Activated effector memory CD4-positive, alpha-beta T cell treated with Interleukin-2 at 50 U/mL for 16 hours (primary cell): ENCODE measurements around the gene OVOL3.
"Not testable (repeated sequence)": the region's sequence is repeated elsewhere in the genome, so short reads cannot be mapped to it uniquely, and the experiment has no call there.

Experiments
- DNase-seq: peaks from one replicate; pipeline ENCODE4 v3.0.0-alpha.2; 2020

Gene OVOL3

DNA sequence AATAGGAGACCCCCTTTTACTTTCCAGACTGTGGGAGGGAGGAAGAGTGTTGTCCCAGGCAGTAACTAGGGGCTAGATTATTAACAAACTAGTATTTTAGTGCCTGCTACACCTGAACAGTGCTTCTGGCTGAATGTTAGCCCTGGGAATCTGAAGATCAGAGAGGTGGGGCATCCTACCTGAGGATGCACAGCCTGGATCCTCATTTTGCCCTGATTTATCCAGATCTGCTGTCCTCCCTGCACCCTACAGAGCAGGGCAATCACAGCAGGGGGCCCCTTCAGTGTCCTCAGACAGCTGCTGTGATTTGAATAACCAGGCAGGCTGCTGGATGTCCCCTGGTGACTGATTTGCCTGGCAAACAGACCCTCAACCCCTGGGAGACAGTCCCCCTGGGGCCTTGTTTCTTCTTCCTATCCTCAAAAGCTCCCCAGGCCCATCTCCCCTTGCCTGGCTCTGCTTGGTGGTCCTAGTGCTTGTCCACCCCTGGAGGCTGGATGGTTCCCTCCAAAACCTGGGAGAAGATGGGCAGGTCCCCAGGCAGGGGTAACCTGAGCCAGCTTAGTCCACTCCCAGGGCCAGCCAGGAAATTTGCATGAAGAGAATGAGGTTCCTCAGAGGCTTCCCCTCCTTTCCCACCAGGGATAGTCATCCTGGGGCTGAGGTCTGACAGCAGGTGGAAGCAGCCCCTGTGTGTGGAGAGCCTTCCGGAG lies at the start of gene OVOL3:
TSS of gene OVOL3 (plus strand) at position 657 of the 713 bp plus-strand sequence. CDS start 60 bp downstream, outside the sequence.
- DNase-seq = no peak

DNA sequence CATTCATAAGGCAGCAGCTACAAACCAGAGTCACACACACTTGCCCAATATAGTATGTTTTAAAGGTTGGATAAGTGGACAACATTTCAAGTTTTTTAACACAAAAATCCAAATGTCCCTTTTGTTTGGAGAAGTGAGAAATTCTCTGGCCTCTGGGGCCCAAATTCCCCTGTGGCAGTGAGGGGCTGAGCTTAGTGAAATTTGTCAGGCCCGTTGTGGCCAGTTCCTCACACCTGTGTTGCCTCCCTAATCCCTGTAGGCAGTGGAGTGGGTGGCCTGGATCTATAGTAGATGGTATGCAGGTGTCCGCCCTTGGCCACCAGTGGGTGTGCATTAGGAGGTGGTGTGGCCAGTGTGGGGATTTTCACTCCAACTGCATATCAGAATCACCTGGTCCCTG lies 49.6 kb upstream of the OVOL3 start:
- DNase-seq = no peak

DNA sequence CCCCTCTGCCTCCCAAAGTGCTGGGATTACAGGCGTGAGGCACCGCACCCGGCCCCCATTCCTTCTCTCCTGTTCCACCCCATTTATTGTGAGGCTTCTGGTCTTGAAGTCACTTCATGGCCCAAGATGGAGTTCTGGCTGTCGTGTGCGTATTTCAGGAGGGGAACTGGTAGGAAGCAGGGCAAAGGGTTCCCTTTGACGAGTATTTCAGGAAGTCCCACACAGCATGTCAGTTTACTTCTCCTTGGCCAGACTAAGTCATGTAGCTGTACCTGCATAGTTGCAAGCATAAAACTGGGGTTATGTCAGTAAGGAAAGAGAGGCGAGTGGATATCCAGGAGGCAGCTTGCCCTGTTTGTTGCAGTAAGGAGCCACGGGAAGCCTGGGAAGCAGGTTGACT lies 46.1 kb upstream of the OVOL3 start:
- DNase-seq = no peak

DNA sequence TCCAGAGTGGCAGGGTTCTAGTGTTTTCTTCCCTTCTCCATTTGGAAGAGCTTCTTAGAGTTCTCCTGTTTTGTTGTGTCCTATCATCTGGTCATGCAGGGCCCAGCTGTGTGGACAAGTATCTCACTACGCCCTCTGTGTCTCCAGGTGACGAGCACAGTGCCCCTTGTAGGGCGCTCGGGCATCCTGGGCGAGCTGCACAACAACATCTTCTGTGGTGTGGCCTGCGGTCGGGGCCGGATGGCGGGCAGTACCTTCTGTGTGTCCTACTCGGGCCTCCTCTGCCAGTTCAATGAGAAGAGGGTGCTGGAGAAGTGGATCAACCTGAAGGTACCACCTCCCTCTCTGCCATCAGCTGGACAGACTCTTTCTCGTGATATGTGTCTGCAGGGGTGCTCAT lies 43.3 kb upstream of the OVOL3 start:
- DNase-seq = no peak

DNA sequence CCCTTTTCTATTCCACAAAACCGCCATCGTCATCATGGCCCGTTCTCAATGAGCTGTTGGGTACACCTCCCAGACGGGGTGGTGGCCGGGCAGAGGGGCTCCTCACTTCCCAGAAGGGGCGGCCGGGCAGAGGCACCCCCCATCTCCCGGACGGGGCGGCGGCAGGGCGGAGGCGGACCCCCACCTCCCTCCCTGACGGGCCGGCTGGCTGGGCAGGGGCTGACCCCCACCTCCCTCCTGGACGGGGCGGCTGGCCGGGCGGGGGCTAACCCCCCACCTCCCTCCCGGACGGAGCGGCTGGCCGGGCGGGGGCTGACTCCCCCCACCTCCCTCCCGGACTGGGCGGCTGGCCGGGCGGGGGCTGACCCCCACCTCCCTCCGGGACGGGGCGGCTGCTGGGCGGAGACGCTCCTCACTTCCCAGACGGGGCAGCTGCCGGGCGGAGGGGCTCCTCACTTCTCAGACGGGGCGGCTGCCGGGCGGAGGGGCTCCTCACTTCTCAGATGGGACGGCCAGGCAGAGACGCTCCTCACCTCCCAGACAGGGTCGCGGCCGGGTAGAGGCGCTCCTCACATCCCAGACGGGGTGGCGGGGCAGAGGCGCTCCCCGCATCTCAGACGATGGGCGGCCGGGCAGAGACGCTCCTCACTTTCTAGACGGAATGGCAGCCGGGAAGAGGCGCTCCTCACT lies 42.0 kb upstream of the OVOL3 start:
- DNase-seq = not testable (repeated sequence)

DNA sequence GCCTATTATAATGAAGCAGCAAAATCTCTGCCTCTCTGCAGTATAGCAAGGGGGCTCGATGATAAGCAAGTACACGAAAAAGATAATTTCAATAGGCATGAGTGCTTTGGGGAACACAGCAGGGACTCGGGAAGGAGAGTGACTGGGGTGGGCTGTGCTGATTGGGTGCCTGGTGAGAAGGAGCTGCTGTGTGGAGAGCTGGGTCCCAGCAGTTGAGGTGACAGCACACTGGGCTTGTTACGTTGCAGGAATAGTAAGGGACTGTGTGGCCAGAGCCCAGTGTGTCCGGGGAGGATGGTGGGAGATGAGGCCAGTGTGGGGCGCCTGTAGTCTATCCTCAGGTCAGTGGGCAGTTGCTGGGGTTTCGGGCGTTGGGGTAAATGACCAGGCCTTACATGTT lies 38.9 kb upstream of the OVOL3 start:
- DNase-seq = no peak

DNA sequence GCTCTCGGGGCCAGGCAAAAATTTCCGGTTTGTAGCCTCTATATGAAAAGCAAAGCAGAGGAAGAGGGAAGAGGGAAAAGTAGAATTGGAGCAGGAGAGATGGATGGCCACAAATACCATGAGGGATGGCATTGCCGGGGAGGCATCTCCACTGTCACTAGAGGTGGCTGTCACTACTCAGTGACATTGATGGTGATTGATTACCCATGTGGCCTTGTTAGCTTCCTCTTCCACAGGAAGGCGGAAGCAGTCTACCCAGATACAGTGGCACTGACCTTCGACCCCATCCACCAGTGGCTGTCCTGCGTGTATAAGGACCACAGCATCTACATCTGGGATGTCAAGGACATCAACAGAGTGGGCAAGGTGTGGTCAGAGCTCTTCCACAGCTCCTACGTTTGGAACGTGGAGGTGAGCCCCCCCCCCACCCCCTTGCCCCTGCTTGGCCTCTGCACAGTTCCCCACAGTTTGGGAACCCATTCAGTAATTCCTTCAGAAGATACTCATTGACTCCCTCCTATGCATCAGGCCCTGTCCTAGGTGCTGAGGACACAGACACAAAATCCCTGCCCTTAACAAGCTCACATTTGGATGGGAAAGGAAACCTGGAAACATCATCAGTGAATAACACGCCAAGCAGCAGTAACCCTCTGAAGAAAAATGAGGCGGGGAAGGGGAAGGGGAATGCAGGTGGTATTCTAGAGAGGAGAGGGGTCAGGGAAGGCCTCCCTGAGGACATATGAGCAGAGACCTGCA lies 37.6 kb upstream of the OVOL3 start:
- no peak for DNase-seq

DNA sequence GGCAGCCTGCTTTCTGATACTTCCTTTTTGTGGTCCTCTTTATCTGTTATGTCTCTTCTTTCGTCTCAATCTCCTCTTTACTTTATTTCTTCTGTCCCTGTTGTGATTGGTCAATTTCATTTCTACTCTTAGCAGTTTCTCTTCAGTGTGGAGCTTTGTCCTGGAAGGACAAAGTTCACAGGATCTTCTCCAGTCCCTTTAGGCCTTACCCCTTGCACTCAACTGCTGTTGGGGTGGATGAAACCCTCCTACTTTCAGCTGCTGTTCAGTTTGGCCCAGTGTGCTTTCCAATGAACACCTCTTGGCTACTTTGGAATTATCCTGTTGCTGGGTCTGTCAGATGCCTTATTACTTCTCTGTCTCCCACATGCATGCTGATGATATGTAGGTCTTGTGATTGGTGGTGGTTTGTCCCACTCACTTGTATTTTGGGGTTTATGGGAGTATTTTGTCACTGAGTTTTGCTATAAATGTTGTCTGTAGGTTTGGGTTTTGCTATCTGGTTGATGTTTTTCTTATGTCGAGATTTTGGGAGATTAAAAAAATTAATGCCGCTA lies 31.5 kb upstream of the OVOL3 start:
- no peak for DNase-seq

DNA sequence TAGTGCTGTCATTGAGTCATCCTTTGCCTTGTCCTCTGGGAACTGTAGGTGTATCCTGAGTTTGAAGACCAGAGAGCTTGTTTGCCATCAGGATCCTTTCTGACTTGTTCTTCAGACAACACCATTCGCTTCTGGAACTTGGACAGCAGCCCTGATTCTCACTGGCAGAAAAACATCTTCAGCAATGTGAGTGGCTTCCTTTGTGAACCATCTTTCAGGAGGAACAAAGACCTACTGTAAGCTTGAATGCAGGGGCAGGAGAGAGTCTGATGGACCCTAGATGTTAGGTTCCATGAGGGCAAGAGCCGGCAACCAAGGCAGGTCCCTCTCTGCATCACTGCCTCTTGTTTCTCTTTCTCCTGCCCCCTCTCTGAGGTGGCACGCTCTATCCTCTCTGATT lies 29.6 kb upstream of the OVOL3 start:
- DNase-seq = no peak

DNA sequence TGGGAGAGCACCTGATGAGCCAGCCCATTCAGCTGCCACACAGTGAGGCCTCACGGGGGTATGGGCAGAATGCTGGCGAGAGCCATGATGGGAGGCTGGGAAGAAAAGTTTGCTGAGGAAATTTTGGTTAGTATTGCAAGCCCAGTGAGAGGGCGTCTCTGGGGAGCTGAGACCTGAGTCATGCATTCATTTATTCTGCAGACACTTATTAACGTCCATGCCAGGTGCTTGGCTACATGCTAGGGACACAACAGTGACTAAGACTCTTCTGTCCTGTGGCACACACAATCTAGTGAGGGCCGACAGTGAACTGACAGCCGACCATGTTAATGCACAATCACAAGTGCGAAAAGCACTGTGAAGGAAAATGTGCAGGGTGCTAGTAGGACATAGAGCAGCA lies 29.0 kb upstream of the OVOL3 start:
- DNase-seq = no peak

DNA sequence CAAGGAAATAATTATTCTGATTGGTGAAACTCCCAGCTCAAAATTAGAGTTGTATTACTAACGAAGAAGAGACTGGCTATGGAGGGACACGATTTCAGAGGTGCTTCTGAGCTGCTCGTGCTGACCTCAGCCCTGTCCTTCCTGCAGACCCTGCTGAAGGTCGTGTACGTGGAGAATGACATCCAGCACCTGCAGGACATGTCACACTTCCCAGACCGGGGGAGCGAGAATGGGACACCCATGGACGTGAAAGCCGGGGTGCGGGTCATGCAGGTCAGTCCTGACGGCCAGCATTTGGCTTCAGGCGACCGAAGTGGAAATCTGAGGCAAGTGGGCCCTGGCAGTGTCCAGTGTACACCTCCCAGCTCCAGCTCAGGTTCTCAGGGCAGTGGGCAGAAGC lies 28.0 kb upstream of the OVOL3 start:
- no peak for DNase-seq

DNA sequence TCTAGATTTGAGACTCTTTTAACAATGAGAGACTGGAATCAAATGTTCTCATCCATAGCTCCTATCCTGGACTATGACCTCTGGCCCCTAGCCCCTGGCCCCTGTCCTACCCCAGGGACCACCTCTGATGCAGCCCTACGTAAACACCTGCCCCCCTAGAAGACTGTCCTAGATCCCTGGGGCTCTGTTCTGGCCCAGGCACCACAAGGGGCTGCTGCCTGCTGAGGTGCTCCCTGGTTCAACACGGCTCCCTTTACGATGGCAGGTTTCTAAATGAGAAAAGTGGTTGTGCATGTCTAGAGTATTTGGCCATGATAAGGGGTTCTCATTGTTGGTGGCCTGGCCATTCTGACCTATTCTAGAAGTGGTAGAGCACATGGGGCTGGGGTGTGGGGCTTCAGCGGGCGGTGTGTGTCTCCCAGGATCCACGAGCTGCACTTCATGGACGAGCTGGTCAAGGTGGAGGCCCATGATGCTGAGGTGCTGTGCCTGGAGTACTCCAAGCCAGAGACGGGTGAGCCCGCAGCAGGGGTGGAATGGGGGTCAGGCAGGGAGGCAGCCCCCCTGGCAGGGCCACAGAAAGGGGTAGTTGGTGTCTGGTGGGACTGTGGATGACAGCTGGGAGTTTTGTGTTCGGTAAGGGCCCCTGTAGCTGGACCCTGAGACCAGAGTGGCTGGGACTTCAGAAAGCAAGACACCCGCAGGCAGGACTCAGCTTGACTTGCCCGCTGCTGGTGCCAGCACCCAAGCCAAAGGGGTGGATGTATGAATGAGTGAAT lies 26.5 kb upstream of the OVOL3 start:
- no peak for DNase-seq

DNA sequence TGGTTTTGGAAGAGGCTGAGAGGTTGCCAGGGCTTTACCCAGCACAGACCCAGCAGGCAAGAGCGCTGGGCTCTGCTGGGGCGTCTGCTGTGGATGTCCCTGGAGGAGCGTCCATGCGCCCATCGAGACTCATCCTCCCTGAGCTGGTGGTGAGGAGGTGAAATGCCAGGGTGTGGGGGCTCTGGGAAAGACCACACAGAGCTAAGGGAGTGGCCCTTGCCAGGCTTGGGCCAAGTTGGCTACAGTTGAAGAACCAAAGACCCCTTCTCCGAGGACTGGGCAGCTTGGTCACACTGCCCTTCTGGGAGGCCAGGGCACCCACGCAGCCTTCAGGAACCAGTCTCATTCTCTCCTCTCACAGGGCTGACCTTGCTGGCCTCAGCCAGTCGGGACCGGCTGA lies 24.6 kb upstream of the OVOL3 start:
- no peak for DNase-seq

DNA sequence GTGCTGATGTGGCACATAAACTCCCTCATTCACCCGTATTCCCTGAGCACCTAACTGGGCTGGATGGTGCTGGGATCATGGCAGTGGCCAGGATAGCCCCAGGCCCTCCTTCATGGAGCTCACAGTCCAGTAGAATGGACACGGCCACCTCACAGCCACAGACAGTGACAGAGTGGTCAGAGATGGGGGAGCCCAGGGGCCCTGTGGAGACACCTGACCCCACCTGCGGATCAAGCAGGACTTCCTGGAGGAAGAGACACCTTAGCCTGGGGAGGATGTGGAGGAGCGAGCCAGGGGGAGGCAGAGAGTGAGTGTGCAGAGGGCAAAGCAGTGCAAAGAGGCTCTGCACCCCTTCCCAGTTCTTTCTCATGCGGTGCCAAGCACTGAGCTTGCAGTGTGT lies 21.1 kb upstream of the OVOL3 start:
- no peak for DNase-seq

DNA sequence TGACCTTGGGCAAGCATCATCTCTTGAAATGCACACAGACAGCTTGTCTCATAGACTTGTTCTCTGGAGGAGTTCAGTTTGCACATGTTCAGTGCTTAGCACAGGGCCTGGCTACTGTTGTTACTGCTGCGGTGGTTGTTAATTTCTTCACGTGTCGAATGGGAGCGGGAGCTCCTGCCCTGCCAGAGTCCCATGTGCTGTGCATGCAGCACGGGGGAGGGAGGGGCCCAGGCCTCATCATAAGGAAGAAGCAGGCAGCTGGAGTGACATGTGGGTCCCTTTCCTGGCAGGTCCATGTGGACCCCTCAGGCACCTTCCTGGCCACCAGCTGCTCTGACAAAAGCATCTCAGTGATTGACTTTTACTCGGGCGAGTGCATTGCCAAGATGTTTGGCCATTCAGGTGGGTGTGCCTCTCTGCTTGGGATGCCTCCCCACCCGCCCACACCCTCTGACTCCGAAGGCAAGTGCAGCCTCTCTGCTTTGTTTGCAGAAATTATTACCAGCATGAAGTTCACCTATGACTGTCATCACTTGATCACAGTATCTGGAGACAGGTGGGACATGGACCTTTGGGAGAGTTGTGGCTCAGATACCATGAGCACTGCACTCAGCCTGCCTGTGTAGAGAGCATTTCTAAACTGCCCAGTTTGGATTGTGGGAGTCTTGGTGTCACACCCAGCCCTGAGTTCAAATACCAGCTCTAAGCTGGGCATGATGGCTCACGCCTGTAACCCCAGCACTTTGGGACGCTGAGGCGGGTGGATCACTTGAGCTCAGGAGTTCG lies 19.8 kb upstream of the OVOL3 start:
- no peak for DNase-seq

DNA sequence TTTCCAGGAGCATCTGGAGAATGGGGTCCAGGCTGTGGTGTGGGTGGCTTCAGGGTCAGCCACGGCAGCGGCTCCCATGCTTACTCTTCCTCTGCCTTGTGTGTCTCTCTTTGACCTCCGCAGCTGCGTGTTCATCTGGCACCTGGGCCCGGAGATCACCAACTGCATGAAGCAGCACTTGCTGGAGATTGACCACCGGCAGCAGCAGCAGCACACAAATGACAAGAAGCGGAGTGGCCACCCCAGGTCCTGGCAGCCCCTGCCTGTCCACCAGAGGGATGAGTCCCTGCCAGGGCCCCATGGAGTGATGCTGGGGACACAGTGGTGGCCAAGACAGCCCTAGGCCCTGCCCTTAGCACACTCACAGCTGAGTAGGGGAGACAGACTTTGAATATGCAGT lies 18.4 kb upstream of the OVOL3 start:
- DNase-seq = no peak

DNA sequence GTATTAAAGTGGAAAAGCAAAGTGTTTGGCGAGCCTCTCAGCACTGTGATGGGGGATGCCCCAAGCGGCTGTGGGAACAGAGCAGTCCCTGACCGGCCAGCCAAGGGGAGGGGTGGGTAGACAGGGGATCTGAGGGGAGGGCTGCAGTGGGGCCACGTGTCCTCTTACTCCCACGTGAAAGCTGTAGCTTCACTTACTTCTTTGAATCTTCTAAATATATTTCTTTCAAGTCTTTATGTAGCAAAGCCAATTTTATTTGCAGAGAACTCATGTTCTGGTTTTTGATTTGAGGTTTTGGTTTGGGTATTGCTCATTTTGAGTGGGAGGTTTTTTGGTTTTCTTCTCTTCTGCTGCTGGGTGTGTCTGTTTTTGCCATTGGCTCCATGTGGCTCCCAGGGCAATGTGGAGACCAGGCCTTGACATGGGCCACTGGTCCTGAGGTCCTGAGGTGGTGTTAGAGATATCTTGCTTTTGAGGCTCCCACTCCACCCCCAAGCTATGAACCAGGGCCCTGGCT lies 17.7 kb upstream of the OVOL3 start:
- DNase-seq = no peak

DNA sequence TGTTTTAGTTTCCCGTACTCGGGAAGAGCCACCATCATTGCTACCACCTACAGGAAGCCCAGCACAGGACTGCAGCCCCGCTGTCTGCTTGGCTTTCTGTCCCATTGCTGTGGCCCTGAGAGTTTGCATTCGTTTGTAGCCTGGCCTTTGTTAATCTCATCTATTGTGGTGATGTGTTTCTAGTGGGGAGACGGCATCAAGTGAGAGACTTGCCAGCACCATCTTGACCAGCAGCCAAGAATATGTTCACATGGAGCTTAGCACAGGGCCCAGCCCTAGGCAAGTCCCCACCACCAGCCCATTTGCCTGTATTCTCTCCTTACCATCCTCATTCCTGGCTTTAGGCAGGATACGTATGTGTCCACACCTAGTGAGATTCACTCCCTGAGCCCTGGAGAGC lies 17.3 kb upstream of the OVOL3 start:
- DNase-seq = no peak

DNA sequence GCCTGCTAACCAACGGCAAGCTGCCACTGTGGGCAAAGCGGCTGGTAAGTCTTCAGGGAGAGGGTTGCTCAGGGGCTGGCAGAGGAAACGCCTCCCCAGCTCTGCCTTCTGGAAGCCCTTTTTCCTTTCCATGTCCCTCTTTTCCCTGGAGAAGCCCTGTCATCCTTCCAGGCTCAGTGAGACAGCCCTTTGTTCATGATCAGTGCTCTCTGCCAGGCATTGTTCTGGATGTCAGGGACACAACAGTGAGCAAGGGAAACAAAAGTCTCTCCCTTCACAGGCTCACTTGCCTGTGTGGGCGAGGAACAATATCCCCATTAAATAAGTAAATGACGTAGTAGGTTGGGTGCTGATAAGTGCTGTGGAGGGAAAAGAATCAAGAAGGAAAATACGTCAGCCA lies 13.9 kb upstream of the OVOL3 start:
- DNase-seq = no peak

DNA sequence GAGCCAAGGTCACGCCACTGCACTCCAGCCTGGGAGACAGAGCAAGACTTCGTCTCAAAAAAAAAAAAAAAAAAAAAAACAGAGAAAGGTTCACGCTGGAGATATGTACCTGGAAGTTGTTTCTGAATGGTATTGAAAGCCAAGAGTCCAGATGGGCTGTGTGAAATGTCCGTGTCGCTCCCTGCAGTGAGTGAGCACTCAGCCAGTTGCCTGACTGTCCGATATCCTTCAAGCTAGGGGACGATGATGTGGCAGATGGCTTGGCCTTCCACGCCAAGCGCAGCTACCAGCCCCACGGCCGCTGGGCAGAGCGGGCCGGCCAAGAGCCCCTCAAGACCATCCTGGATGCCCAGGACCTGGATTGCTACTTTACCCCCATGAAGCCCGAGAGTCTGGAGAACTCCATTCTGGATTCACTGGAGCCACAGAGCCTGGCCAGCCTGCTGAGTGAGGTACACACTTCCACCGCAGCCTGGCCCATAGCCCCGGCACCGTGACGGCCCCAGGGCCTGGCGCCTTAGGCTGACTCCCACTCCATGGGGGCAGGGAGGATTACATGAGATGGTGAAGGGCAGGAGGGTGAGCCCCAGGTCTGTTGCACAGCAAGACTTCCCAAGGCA lies 11.7 kb upstream of the OVOL3 start:
- DNase-seq = no peak

DNA sequence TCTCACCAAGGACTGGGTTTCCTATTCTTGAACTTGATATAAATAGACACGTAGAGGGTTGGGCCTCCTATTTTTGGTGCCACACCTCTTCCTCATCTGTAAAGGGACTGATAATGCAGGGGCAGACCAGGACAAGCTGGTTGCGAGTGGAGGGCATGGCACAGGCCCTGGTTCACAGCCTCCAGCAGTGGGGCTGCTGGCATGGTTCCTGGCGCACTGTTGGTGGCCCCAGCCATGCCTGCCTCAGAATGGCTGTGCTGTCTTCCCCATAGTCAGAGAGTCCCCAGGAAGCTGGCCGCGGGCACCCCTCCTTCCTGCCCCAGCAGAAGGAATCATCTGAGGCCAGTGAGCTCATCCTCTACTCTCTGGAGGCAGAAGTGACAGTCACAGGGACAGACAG lies 10.5 kb upstream of the OVOL3 start:
- no peak for DNase-seq
